Measurements from ENCODE around the gene B3GAT1. TPM values are rescaled to one million over a fixed set of nuclear protein-coding genes. Genes with fewer than 3 reads are reported as not detected.

Gene B3GAT1
- total RNA-seq, 1 donor from 2014 or later: 0.79 TPM

GRCh38 chr11:134390706-134391569 lies 21.1 kb downstream of the B3GAT1 start:
- no peak for DNase-seq

- no peak for DNase-seq
Measured at GRCh38 chr11:134389464-134390180, 22.4 kb downstream of the B3GAT1 start.

GRCh38 chr11:134388590-134388989 lies 23.5 kb downstream of the B3GAT1 start:
- DNase-seq: no peak

GRCh38 chr11:134387501-134387900 lies 24.5 kb downstream of the B3GAT1 start:
- no peak for DNase-seq

- DNase-seq: no peak
Measured at GRCh38 chr11:134386945-134387344, 25.1 kb downstream of the B3GAT1 start.

- no peak for DNase-seq
Measured at GRCh38 chr11:134385774-134386565, 26.1 kb downstream of the B3GAT1 start.

- no peak for DNase-seq
Measured at GRCh38 chr11:134385171-134385570, 26.9 kb downstream of the B3GAT1 start.

- DNase-seq: no peak
Measured at GRCh38 chr11:134384406-134384805, 27.6 kb downstream of the B3GAT1 start.

GRCh38 chr11:134383576-134384221 lies 28.3 kb downstream of the B3GAT1 start:
- DNase-seq: no peak

- no peak for DNase-seq
Measured at GRCh38 chr11:134382830-134383229, 29.2 kb downstream of the B3GAT1 start.

GRCh38 chr11:134382257-134382656 lies 29.8 kb downstream of the B3GAT1 start:
- DNase-seq: no peak

GRCh38 chr11:134380785-134381184 lies 31.3 kb downstream of the B3GAT1 start:
- no peak for DNase-seq

- DNase-seq: no peak
Measured at GRCh38 chr11:134380229-134380628, 31.8 kb downstream of the B3GAT1 start.

- DNase-seq: no peak
Measured at GRCh38 chr11:134379241-134379640, 32.8 kb downstream of the B3GAT1 start.

- no peak for DNase-seq
Measured at GRCh38 chr11:134377876-134378275, 34.2 kb downstream of the B3GAT1 start.

GRCh38 chr11:134376150-134376921 lies 35.7 kb downstream of the B3GAT1 start:
- DNase-seq: no peak

- DNase-seq: no peak
Measured at GRCh38 chr11:134374891-134375550, 37.0 kb downstream of the B3GAT1 start.

GRCh38 chr11:134374171-134374570 lies 37.9 kb downstream of the B3GAT1 start:
- no peak for DNase-seq

- DNase-seq: no peak
Measured at GRCh38 chr11:134373591-134374052, 38.4 kb downstream of the B3GAT1 start.

- DNase-seq: no peak
Measured at GRCh38 chr11:134372961-134373360, 39.1 kb downstream of the B3GAT1 start.

GRCh38 chr11:134372536-134372935 lies 39.5 kb downstream of the B3GAT1 start:
- no peak for DNase-seq

All from skin of body (tissue), 2 donors.